Heart left ventricle (tissue), 13 donors: ENCODE data around the gene RAD23A.

Experiments used
- CTCF ChIP-seq, 12 donors: fragments of 200-600 bp; sonication (generic) in 4 of 12; IDR thresholded peaks; one replicate each; pipeline versions ENCODE4 v1.5.0 to v1.8.0; 2018 to 2022; ENCODE audit warnings: antibody characterized with exemption in 12 of 12, mild to moderate bottlenecking in 5 of 12
- POLR2A ChIP-seq, 2 donors: fragments of 450-650 bp; IDR thresholded peaks; one replicate each; pipeline ENCODE4 v1.6.1; 2017; ENCODE audit warnings: antibody characterized with exemption in 2 of 2, mild to moderate bottlenecking in 2 of 2, moderate library complexity in 2 of 2
- donor health status: ischemic (EF 13 %, LVEDD 7.1; RV severe dilation, severe dysfunction).
- donor health status: DM: no; HTN: yes; CAD: no.
- donor health status: DM: no; HTN: no; CAD: no.
- donor health status: ischemic (EF 25% LVEDD 6.9; RV normal size, moderate dysfunction).
- donor health status: ischemic (EF 25% LVEDD 5.7; RV mildly dilated, moderate dysfunction).
- donor health status: ischemic (EF 35%, LVEDD 5.7; RV mildly dilated, moderate dysfunction).
- donor health status: nonischemic (EF 11% LVEDD 7.7; RV severe dilation, severe dysfunction).
- donor health status: DM: yes; HTN: yes; CAD: no.
- donor health status: PGD.
- donor health status: ischemic (EF 29% LVEDD 5.4; RV normal size, mild dysfunction).
- donor health status: nonischemic (EF 23%, LVEDD 6.1; RV moderate dilation, normal function).

- TF ChIP-seq CTCF (IDR thresholded peaks at IDR 0.05) (no peak), POLR2A (IDR thresholded peaks at IDR 0.05) (no peak)
Measured at GRCh38 chr19:12955996-12956395, 10.3 kb downstream of the RAD23A start.
